Astrocyte of the cerebellum (primary cell): Measurements from ENCODE around the gene PLEKHA8.
A peak's percentile ranks its signal among the peaks of the same experiment; 100 is the strongest.

ENCODE experiments used
- DNase-seq: peaks from one replicate; pipeline ENCODE4 v3.0.0-alpha.2; 2011; ENCODE audit warnings: low read depth
- H3K4me3 ChIP-seq: 2 replicates; pipeline ENCODE4 v1.5.1; 2011; ENCODE audit warnings: mild to moderate bottlenecking, low read depth, low read length, moderate library complexity
- CTCF ChIP-seq: IDR thresholded peaks from 2 replicates; pipeline ENCODE4 v1.5.1; 2012; ENCODE audit warnings: low read length, low read depth, moderate library complexity, mild to moderate bottlenecking; ENCODE audit errors: missing control alignments
- in situ Hi-C: cut with HindIII; loops from 2 replicates; pipeline ENCODE4 v1.10.0; 2017; ENCODE audit warnings: low sequenced_read_pairs

The PLEKHA8 gene

GRCh38 chr7:30173058-30173897, 145.1 kb downstream of the PLEKHA8 start:
- in situ Hi-C loops: no loop called here
- DNase-seq: peak; percentile 88
- no peak overlapping the region for H3K4me3 ChIP-seq
- peak; percentile 45 for TF ChIP-seq CTCF

GRCh38 chr7:30175180-30175579, 147.0 kb downstream of the PLEKHA8 start:
- in situ Hi-C loops: no loop called here
- TF ChIP-seq CTCF: no peak
- no peak overlapping the region for H3K4me3 ChIP-seq
- no peak for DNase-seq

- in situ Hi-C loops: no loop called here
- no peak overlapping the region for H3K4me3 ChIP-seq
- no peak for TF ChIP-seq CTCF
Measured at GRCh38 chr7:30175636-30176147, 147.5 kb downstream of the PLEKHA8 start.

GRCh38 chr7:30176463-30177109, 148.4 kb downstream of the PLEKHA8 start:
- TF ChIP-seq CTCF: no peak
- H3K4me3 ChIP-seq: no peak overlapping the region
- in situ Hi-C loops: no loop called here
- DNase-seq: no peak

More at GRCh38 chr7:30175636-30176147, 147.5 kb downstream of the PLEKHA8 start:
- no peak for DNase-seq

GRCh38 chr7:30177186-30177585, 149.0 kb downstream of the PLEKHA8 start:
- in situ Hi-C loops: no loop called here
- no peak overlapping the region for H3K4me3 ChIP-seq
- no peak for TF ChIP-seq CTCF
- DNase-seq: no peak

GRCh38 chr7:30177965-30178364, 149.8 kb downstream of the PLEKHA8 start:
- no peak for TF ChIP-seq CTCF
- in situ Hi-C loops: no loop called here
- DNase-seq: no peak
- no peak overlapping the region for H3K4me3 ChIP-seq
